GM10847 (cell line): ENCODE results near the gene KCTD16.

Experiments used
- POLR2A ChIP-seq: IDR thresholded peaks from 2 replicates; pipeline ENCODE4 v1.6.1; 2011; ENCODE audit not compliant: insufficient read length; ENCODE audit errors: extremely low read depth

KCTD16 gene

DNA sequence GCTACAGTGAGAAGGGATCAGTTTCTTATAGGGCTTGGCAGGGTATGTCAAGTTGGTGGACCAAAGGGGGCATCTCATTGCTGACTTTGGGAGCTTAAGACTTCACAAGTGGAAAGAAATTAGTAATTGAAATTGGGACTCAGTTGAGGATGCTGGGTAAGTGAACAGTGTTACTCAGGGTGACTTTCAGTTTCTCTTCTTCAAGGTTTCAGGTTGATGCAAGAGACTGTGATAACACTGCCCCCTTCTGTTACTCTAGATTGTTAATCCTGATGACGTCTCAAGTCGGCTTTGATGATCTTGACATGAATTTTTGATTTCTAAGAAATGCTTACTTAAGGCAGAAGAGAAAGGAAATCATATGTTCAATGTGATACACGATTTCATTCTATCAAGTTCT lies 21.3 kb downstream of the KCTD16 start:
- TF ChIP-seq POLR2A: no peak

DNA sequence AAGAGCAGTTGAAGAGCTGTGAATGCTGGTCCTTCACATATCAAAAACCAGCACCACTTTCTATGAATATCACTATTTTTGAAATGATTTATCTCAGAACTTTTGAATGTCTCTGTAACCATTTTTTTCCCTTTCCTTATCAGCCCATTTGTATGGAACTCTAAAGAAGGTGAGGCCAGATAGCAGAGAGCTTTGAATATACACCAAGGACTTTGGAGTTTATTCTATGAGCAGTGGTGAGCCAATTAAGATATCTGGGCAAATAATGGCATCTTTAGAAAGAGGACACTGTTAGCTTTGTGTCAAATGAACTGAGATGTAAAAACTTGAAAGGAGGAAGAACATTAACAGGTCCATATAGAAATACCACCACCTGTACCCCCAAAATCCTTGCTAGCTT lies 22.0 kb downstream of the KCTD16 start:
- no peak for TF ChIP-seq POLR2A

DNA sequence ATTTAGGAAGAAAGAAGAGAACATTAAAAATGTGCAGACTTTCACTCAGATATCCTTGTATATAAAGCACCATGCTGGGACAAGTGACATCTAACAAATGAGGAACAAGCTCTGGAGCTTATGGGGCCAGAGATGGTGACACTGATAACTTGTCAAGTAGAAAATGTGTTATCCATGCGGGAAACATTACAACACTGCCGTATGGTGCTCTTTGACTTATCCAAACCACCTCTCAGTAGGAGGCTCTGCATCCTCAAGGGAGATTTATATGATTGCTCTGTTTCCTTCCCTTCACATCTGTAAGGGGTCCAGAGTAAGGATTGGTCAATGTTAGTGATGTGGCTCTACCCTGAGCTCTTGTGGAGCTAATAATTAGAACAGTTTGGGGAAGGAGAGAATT lies 23.5 kb downstream of the KCTD16 start:
- no peak for TF ChIP-seq POLR2A

DNA sequence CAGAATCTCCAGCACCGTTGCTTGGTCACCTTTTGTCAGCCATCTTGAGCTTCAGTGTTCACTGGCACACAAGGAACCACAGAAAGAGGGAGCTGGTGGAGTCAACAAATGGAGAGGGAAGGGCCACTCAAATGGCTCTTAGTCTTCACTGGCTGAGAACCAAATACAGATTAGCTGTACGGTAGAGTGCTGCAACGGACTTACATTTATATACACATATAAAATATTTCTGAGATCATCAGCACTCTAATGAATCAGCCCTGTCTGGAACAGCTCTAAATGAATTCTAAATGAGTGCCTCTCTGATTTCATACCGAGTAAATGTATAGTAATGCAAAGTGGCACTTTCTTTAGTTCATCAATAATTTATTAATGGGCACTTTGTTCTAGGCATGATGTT lies 24.8 kb downstream of the KCTD16 start:
- TF ChIP-seq POLR2A: no peak

DNA sequence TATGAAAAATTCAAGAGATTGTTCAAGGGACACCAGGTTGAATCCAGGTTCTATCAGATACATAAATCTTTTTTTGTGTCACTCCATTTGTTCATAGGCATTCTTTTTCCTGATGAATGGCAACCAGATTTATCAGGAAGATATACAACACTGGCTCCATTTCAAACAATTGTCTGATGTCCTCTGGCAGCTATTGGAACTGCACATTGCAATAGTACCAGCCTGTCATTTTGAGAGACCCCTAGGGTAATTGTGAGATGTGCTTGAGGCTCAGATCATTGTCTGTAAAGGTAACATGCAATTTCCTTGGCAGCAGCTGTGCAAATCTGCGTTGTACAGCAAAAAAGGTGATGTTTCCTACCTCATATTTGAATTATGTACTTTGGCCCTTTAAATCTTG lies 25.9 kb downstream of the KCTD16 start:
- no peak for TF ChIP-seq POLR2A

DNA sequence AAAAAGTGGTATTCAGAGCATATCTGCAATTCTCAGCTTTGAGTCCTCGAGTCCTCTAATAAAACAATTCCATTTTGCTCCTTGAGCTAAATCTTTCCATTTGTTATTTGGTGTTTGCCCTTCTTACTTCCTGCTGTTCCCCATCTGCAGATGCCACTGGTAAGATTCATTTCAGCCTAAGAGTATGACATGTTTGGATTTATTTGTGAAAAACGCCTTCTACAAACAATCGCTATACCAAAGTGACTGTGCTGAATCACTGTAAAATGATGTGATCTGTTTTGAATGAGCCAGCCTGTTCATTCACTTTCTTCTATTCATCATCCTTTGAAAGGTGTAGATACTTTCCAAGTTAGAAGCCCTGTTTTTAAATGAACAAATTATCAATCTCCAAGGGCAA lies 27.7 kb downstream of the KCTD16 start:
- TF ChIP-seq POLR2A: no peak

DNA sequence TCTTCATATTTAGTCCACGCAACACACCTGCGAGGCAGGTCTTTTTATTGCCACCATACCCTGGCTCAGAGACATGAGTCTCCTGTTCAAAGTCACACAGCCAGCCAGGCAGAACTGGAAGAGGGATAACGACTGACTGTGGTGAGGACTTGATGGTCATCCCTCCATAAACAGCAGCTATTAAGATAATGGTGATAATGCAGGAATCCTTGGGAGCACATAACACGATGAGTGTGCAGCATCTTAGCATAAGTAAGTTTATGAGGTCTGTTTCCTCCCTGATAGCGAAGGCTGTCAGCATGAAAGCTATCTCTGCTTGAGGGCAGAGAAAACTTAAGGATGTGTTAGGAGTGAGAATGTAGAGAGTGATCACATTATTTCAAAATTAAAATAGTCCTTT lies 30.9 kb downstream of the KCTD16 start:
- no peak for TF ChIP-seq POLR2A

DNA sequence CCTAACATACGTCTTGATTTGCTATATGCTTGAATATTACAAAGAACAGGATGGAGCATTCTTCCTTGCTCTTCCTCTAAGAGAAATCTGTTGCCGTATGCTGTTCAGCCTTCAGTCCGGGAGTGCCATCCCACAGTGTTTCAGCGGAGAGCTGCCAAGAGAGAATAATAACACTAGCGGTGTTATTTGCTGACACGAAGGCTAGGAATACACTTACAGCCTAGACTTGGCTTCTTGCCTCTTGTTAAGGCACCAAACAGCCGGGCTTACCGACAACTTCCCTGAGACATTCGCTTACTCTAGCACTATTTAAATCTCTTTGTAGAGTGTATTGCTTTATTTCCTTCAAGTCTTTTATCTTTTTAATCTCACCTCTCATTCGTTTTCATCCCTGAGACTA lies 31.4 kb downstream of the KCTD16 start:
- TF ChIP-seq POLR2A: no peak

DNA sequence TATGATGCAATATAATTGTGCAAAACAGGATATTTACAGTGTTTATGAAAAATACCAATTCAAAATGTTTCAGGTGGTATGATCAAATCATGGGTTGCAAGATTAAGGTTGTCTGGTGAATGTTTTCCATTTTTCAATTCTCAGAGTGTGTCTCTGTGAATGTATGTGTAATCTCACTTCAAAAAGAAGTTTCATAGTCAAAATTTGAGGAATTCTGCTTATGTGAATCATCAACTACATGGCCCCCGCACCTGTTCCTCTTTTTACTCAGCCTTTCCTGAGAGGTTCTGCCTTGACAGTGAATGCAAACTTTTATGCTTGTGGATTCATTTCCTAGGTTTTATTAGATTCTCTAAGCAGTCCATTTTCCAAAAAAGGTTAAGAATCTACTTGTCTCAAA lies 32.1 kb downstream of the KCTD16 start:
- no peak for TF ChIP-seq POLR2A

DNA sequence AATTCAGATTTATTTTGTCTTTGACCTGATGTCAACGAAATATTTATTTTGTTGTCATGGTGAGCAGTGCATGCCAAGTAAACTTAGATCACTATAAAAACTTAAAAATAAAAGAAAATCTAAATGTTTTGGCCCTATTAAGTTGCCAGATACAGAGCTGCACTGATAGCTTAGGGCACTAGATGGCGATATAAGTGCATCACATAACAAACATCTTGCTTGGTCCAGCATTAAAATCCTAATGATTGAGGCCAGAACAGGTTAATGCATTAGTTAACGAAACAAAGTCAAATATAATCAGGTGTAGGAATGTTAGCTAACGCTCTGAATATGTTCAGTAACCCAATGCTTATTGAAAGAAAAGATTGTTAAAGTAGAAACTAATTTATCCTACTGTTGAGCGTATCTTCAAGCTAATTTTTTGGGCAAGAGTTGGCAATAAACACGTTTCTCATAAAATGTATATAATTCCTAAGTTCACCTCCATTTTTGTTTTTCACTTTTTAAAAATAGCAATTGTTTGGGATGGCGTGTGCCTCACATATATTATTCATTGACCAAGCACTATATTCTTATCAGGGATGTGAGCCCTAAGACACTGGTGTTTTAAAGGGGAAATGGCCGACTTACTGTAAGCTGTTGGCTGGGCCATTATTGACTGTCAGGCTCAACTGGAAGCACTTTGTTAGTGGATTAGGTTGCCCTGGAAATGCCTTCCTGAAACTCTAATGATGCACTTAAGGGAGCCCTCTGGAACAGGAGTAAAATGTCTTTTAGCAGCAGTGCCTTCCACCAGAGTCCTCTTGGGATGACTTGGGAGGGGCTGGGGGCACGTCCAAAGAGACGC lies 33.3 kb downstream of the KCTD16 start:
- no peak for TF ChIP-seq POLR2A

DNA sequence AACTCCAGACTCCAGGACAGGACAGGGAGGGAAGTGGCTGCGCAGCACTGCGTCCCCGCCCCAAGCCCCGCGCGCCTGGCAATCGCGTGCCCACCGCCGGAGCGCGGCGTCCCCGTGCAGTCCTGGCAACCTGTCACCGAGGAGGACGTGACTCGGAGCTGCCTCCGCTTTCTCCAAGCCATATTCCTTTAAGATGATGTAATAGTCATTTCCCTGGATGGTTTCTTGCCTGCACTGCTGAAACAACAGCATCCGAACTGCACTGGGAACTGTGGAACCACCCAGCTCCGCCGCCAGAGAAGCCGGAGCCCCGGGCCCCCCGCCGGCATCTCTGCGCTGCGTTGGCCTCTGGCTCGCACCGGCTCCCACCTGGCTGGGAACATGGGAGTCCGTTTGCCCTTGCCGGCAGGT lies 34.5 kb downstream of the KCTD16 start:
- TF ChIP-seq POLR2A: no peak

DNA sequence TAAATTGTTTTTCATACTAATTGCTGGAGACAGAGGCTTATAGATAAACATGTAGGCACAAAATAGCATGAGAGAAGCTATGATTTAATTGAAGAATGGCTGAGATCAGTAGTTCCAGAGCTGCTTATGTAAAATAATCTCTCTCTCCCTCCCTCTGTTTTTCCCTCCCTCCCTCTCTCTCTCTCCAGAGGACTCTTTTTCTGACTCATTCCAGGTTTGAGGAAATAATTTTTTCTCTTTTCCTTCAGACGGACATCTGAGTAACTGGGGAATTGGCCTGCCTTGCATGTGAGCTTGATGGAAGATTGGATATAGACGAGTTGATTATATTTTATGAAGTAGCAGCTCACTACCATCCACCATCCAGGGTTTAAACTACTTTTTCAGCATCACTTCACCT lies 35.5 kb downstream of the KCTD16 start:
- no peak for TF ChIP-seq POLR2A

DNA sequence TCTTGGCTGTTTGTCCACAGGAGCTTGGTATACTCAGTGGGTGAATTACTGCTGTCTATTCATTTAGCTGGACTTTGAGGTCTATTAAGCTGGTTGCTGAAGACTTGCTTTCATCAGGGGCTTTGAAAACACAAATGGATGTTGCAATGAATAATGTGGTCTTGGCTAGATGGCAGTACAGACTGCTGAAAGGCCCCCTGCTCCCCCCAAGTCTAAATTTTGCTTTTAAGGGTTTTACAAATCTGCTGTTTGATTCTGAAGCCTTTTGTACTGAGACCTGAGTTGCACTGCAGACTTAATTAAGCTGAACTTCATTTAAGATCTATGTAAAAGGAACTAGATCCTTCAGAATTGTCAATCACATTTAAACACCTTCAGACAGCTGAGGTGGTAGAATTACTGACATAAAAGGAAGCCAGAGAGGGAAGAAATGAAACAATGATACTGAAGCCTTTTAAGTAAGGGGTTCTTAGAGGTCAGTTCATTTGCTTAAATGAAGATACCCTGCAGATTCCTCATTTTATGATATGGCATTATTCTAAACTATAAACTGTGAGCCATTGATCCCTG lies 37.3 kb downstream of the KCTD16 start:
- no peak for TF ChIP-seq POLR2A

DNA sequence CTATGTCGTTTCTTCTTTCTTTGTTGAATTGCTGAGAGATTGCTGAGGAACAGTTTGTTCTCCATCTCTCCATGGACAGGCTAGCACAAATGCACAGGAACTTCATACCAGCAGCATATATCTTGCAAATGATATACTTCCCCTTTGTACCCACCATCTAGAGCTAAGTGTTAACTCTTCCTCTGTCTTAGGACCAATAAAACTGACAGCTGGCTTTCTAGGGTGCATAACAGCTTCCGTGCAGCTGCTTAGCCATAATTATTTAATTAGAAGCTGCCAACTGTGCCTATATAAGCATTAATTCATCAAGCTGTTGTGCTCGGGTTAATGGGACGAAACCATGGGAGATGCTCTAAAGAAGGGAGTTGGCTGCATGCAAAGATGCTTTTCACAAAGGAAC lies 38.7 kb downstream of the KCTD16 start:
- no peak for TF ChIP-seq POLR2A

DNA sequence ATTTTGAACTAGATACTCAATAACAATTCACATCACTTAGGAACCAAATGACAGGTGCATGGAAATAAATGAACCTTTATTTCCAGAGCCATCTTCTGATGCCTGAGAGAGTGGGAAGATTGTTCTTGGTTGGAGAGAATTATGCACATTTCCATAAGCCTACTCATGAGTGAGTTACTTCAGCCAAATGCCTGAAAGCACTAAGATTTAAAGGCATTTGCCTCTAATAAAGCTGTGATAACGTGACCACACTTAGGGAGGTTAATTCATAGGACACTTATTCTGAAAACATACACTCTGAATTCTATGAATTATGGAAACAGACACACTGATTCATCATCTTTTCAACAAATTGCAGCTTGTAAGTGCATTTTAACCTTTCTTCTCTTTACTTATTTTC lies 40.0 kb downstream of the KCTD16 start:
- TF ChIP-seq POLR2A: no peak

DNA sequence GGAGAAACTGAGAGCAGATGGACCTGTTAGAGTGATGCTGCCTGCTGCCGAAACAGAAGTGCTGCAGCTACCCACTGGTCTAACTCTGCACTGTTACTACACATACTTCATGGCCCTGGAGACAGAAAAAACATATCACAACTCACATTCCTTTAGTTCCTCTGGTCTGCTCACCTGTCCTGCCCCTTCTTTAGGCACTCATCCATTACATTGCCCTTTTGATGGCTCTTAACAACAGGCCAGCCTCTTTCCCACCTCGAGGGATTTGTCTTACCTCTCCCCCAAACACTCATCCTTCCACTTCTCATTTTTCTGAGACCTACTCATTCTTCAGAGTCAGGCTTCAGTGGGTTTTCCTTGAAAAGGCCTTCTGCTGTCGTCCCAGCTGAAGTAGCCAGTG lies 49.2 kb downstream of the KCTD16 start:
- no peak for TF ChIP-seq POLR2A
